ENCODE measurements around the gene LUC7L3.

The LUC7L3 gene

GRCh38 chr17:50805486-50805885 is 86.1 kb downstream of the LUC7L3 start:
- no peak for DNase-seq
- in situ Hi-C loops (cut with HindIII; ENCODE audit: low pct_ligation_motif_present, low sequenced_read_pairs), result no loop called here

More at GRCh38 chr17:50805486-50805885, 86.1 kb downstream of the LUC7L3 start:
- Histone ChIP-seq H3K27ac (no peak overlapping the region), H3K27me3 (replicated peaks) (no peaks in the 10 kb centered on the region), H3K4me3 (ENCODE audit: low read depth, low read length) (no peak overlapping the region), H3K36me3 (replicated peaks) (no peaks in the 10 kb centered on the region)
- TF ChIP-seq CTCF (IDR thresholded peaks at IDR 0.05; ENCODE audit: low read depth, low read length, missing control alignments), result no peak
